Right cardiac atrium (tissue), 5 donors: ENCODE data around the gene FIS1. TPM values are rescaled to one million over a fixed set of nuclear protein-coding genes. Genes with fewer than 3 reads are reported as not detected.
"Not testable (repeated sequence)": the region's sequence is repeated elsewhere in the genome, so short reads cannot be mapped to it uniquely, and the experiment has no call there.

Experiments used
- ATAC-seq, 2 donors: fragments of 200-7000 bp; cut with Tn5 transposase; one replicate each; pipeline versions ENCODE4 v1.8.0 to v1.9.1; 2020; ENCODE audit warnings: moderate library complexity in 2 of 2, mild to moderate bottlenecking in 1 of 2
- DNase-seq, 3 donors: peaks; one replicate each; pipeline ENCODE4 v3.0.0-alpha.2; 2020
- H3K27ac ChIP-seq: one replicate; pipeline ENCODE4 v1.5.1; 2013; ENCODE audit warnings: mild to moderate bottlenecking, low read length, control low read depth, moderate library complexity
- H3K27me3 ChIP-seq: one replicate; pipeline ENCODE4 v1.6.1; 2013; ENCODE audit not compliant: control insufficient read depth, insufficient read depth
- H3K4me1 ChIP-seq: one replicate; pipeline ENCODE4 v1.6.1; 2013; ENCODE audit warnings: low read length; ENCODE audit not compliant: control insufficient read depth, insufficient read depth
- H3K4me3 ChIP-seq: one replicate; pipeline ENCODE4 v1.5.1; 2013; ENCODE audit warnings: low read length, control low read depth
- H3K9me3 ChIP-seq: one replicate; pipeline ENCODE4 v1.6.1; 2013; ENCODE audit warnings: low read length; ENCODE audit not compliant: control insufficient read depth
- WGBS: extraction: QIAGEN DNeasy Blood & Tissue Kit; methylation state at CpG from one replicate; pipeline ENCODE4 v1.1.7; 2013; 5-methylcytosine and 5-hydroxymethylcytosine counted together
- intact Hi-C, 4 donors: fragments of 100-400 bp; cut with DNase I; formaldehyde crosslinking; loops; one replicate each; pipeline versions ENCODE4 v1.11.0 to v1.14.0; 2022 to 2023
- polyA plus RNA-seq: library from polyadenylated mRNA; stranded (reverse); fragments of 200-250 nt; gene quantifications from one replicate; pipeline ENCODE4 v1.2.3, GENCODE V29; 2013
- total RNA-seq, 4 donors: library from RNA; stranded (reverse); fragmentation: NEBNext Ultra II Directional; extraction: Animal tissue kit (Norgen Biotek cat#: 25700); gene quantifications; one replicate each; pipeline ENCODE4 v1.2.1, GENCODE V29; 2021
- donor health status: healthy with polysubstance abuse.
- donor health status: DM: no; HTN: yes; CAD: no.
- donor health status: DM: no; HTN: no; CAD: no.
- donor health status: DM: no; HTN: yes; CAD: no; lungs with severe emphysema.
- donor health status: DM: yes; HTN: yes; CAD: no.

The FIS1 gene
- total and polyA plus RNA-seq, 5 donors: 245 to 315 (median 285) TPM

GRCh38 chr7:101285171-101285570, 40.3 kb upstream of the FIS1 start:
- no peak for DNase-seq
- 77% methylated on average over 9 of the region's 9 CpGs for WGBS
- intact Hi-C loops: no loop called here

GRCh38 chr7:101280912-101281311, 36.0 kb upstream of the FIS1 start:
- intact Hi-C loops: loop anchor here in 3 of 4 donors (5.0 kb wide), 1 partner anchor 139 kb away; no protein-coding TSS in a partner anchor
- 87% methylated on average over 8 of the region's 8 CpGs for WGBS

More at GRCh38 chr7:101285171-101285570, 40.3 kb upstream of the FIS1 start:
- Histone ChIP-seq H3K9me3 (no peaks in the 10 kb centered on the region), H3K27ac (no peak overlapping the region), H3K27me3 (no peaks in the 10 kb centered on the region), H3K4me3 (no peak overlapping the region), H3K4me1 (no peaks in the 10 kb centered on the region)
- ATAC-seq: no peak

GRCh38 chr7:101278461-101279292, 33.8 kb upstream of the FIS1 start:
- ATAC-seq (no peak), DNase-seq (no peak)
- Histone ChIP-seq H3K27me3 (no peaks in the 10 kb centered on the region), H3K9me3 (no peaks in the 10 kb centered on the region), H3K4me3 (no peak overlapping the region), H3K27ac (no peak overlapping the region), H3K4me1 (no peaks in the 10 kb centered on the region)
- WGBS: 77% methylated on average over 24 of the region's 24 CpGs
- intact Hi-C loops: no loop called here

More at GRCh38 chr7:101280912-101281311, 36.0 kb upstream of the FIS1 start:
- H3K9me3 ChIP-seq, H3K4me3 ChIP-seq, H3K27ac ChIP-seq, DNase-seq, ATAC-seq, H3K4me1 ChIP-seq, H3K27me3 ChIP-seq: not testable (repeated sequence)

- intact Hi-C loops: no loop called here
- Histone ChIP-seq H3K4me1 (no peaks in the 10 kb centered on the region), H3K9me3 (no peaks in the 10 kb centered on the region), H3K27me3 (no peaks in the 10 kb centered on the region), H3K4me3 (no peak overlapping the region), H3K27ac (no peak overlapping the region)
- ATAC-seq (no peak), DNase-seq (no peak)
- 74% methylated on average over 9 of the region's 9 CpGs for WGBS
These were observed 32.3 kb upstream of the FIS1 start for GRCh38 chr7:101277155-101277554.

- Histone ChIP-seq H3K9me3 (no peaks in the 10 kb centered on the region), H3K4me1 (no peaks in the 10 kb centered on the region), H3K4me3 (no peak overlapping the region), H3K27ac (no peak overlapping the region), H3K27me3 (no peaks in the 10 kb centered on the region)
- ATAC-seq (no peak), DNase-seq (no peak)
- 42% methylated on average over 4 of the region's 4 CpGs for WGBS
- intact Hi-C loops: no loop called here
These were observed 28.3 kb upstream of the FIS1 start for GRCh38 chr7:101273206-101273605.

GRCh38 chr7:101271021-101271420, 26.1 kb upstream of the FIS1 start:
- DNase-seq (no peak), ATAC-seq (no peak)
- intact Hi-C loops: no loop called here
- 67% methylated on average over 5 of the region's 5 CpGs for WGBS
- H3K4me3 ChIP-seq: no peak overlapping the region
- no peaks in the 10 kb centered on the region for H3K27me3 ChIP-seq
- no peaks in the 10 kb centered on the region for H3K4me1 ChIP-seq
- H3K27ac ChIP-seq: no peak overlapping the region
- no peaks in the 10 kb centered on the region for H3K9me3 ChIP-seq

GRCh38 chr7:101269664-101270063, 24.8 kb upstream of the FIS1 start:
- intact Hi-C loops: no loop called here
- ATAC-seq (no peak), DNase-seq (no peak)
- H3K4me1 ChIP-seq: no peaks in the 10 kb centered on the region
- H3K27me3 ChIP-seq: no peaks in the 10 kb centered on the region
- no peak overlapping the region for H3K27ac ChIP-seq
- H3K9me3 ChIP-seq: no peaks in the 10 kb centered on the region
- 85% methylated on average over 21 of the region's 21 CpGs for WGBS
- H3K4me3 ChIP-seq: no peak overlapping the region

GRCh38 chr7:101265622-101266516, 21.0 kb upstream of the FIS1 start:
- Histone ChIP-seq H3K4me3 (no peak overlapping the region), H3K27me3 (no peaks in the 10 kb centered on the region), H3K9me3 (no peaks in the 10 kb centered on the region), H3K27ac (no peak overlapping the region), H3K4me1 (no peaks in the 10 kb centered on the region)
- DNase-seq (no peak), ATAC-seq (no peak)
- intact Hi-C loops: no loop called here
- 59% methylated on average over 17 of the region's 17 CpGs for WGBS

- peak; percentile 31 to 37 for ATAC-seq
- H3K4me1 ChIP-seq, H3K27ac ChIP-seq, intact Hi-C loops, DNase-seq, H3K9me3 ChIP-seq, H3K4me3 ChIP-seq, H3K27me3 ChIP-seq: not testable (repeated sequence)
- WGBS: 40% methylated on average over 6 of the region's 6 CpGs
These were observed 19.3 kb upstream of the FIS1 start for GRCh38 chr7:101264102-101264706.

GRCh38 chr7:101258243-101258731, 13.4 kb upstream of the FIS1 start:
- no peaks in the 10 kb centered on the region for H3K4me1 ChIP-seq
- DNase-seq (no peak), ATAC-seq (no peak)
- H3K27me3 ChIP-seq: no peaks in the 10 kb centered on the region
- H3K4me3 ChIP-seq: no peak overlapping the region
- H3K9me3 ChIP-seq: no peaks in the 10 kb centered on the region
- intact Hi-C loops: no loop called here
- WGBS: 57% methylated on average over 7 of the region's 7 CpGs
- H3K27ac ChIP-seq: no peak overlapping the region
